ENCODE results near the gene CTNNA2.

The CTNNA2 gene

DNA sequence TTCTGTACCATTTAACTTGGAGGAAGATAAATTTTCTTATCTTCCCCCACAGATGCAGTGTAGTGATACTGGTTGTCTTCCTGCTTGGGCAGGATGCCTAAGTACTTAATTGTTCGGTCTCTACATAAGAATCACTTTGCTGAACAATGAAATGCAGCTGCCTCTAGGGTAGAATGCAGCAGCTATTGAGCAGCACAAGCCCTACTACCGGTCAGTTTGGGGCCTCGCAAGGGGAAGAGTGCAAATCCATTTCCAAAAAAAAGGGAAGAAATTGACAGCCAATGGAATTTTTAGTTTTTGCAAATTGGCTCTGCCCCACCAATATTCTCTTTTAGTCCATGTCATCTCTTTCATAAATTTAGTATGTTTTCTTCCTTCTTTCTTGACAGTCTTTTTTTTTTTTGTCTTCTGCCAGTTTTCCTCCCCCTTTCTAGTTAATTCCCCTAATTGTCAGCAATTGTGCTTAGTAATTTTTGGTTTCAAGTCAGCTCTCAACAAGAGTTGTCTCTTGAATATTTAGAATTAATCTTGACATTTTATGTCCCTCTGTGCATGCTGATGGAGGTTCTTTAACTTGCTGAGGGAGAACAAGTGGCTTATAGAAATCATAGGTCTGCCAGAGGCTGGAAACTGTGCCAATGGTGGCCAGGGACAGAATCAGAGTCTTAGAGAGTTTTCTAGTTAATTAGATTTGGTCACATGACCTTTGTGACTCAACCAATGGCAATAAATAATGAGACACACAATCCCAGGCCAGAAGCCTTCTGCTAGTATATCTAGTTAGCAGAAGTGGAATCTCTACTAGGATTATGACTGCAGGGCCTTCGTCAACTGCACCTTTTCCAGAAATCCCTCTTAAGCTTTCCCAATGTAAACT is 270.0 kb downstream of the CTNNA2 start:
- H2BK12ac ChIP-seq (ENCODE audit: low read length) = no peak overlapping the region
- H3K4me3 ChIP-seq (ENCODE audit: low read depth, low read length) = no peak overlapping the region
- H2AK5ac ChIP-seq (ENCODE audit: low read length) = no peak overlapping the region
- no peak overlapping the region for H4K12ac ChIP-seq (ENCODE audit: low read depth, low read length)
- no peak overlapping the region for H4K91ac ChIP-seq (ENCODE audit: low read depth, low read length)
- H2AFZ ChIP-seq (ENCODE audit: insufficient read depth, low read length, poor library complexity) = no peak overlapping the region
- H3K18ac ChIP-seq (ENCODE audit: low read length) = no peak overlapping the region
- H3K4ac ChIP-seq (ENCODE audit: low read depth, low read length) = no peak overlapping the region
- no peak overlapping the region for H4K8ac ChIP-seq (ENCODE audit: low read depth, low read length)
- DNase-seq = peak in 1 of 2 donors; percentile 8
- H3K4me1 ChIP-seq (ENCODE audit: control insufficient read depth in 1 of 2, insufficient read depth in 2 of 2, low read length in 2 of 2) = peaks cover 0 to 2% of the 10 kb centered on the region in 2 experiments
- H3K79me2 ChIP-seq (ENCODE audit: control insufficient read depth, insufficient read depth, low read length, poor library complexity) = no peaks in the 10 kb centered on the region
- H3K4me2 ChIP-seq (ENCODE audit: low read length) = no peak overlapping the region
- H3K9me3 ChIP-seq (ENCODE audit: insufficient read depth, low read depth, low read length) = no peaks in the 10 kb centered on the region
- no peaks in the 10 kb centered on the region for H3K27me3 ChIP-seq (ENCODE audit: insufficient read depth, low read length)
- H3K79me1 ChIP-seq (ENCODE audit: low read length) = no peaks in the 10 kb centered on the region
- no peak overlapping the region for H3K27ac ChIP-seq (ENCODE audit: low read depth, low read length)
- no peak overlapping the region for H3K14ac ChIP-seq (ENCODE audit: low read length)
- WGBS (ENCODE audit: extremely low coverage, insufficient coverage, insufficient read length) = no CpG with 5 or more reads among the region's 4 CpGs
- no peak overlapping the region for H2BK5ac ChIP-seq (ENCODE audit: low read depth, low read length, poor library complexity)
- no peak overlapping the region for H3K23ac ChIP-seq (ENCODE audit: low read length)
- H3K9ac ChIP-seq (ENCODE audit: low read length) = no peak overlapping the region
- H3K36me3 ChIP-seq (ENCODE audit: control insufficient read depth in 1 of 2, insufficient read depth in 2 of 2, low read length in 2 of 2) = no peaks in the 10 kb centered on the region
- H2BK120ac ChIP-seq (ENCODE audit: insufficient read depth, low read length, poor library complexity) = no peak overlapping the region

DNA sequence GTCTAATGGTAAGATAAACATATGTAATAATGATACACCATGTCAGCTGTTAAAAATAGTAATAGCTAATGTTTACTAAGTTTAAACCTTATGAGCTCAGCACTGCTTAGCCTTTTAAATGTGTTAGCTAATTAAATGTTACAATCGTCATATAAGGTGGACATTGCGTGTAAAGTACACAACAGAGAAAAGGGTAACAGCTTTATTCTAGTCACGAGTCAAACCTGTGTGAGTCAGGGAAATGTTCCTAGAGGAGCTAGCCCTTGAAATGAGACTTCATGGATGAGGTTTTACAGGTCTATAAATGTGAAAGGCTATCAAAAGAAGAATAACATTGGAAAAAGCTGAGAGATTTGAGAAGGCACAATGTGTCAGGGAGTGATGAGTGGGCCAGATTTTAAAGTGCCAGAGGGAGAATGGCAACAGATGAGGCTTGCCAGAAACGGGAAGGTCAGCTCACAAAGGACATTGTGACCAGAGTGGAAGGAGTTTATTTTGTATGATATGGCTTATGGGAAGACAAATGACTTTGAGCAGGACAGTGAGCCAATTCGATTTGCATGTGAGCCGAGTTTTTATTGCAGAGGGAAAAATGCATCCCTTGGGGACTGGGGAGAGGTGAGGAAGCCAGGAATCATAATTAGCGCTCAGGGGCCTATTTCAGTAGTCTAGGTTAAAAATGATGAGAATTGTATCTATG is 276.3 kb downstream of the CTNNA2 start:
- Histone ChIP-seq H3K14ac (ENCODE audit: low read length) (no peak overlapping the region), H3K9ac (ENCODE audit: low read length) (no peak overlapping the region), H3K23ac (ENCODE audit: low read length) (no peak overlapping the region), H3K9me3 (ENCODE audit: insufficient read depth, low read depth, low read length) (no peaks in the 10 kb centered on the region), H4K91ac (ENCODE audit: low read depth, low read length) (no peak overlapping the region), H3K4me3 (ENCODE audit: low read depth, low read length) (no peak overlapping the region), H2AFZ (ENCODE audit: insufficient read depth, low read length, poor library complexity) (no peak overlapping the region), H2BK120ac (ENCODE audit: insufficient read depth, low read length, poor library complexity) (no peak overlapping the region), H3K36me3 (ENCODE audit: control insufficient read depth in 1 of 2, insufficient read depth in 2 of 2, low read length in 2 of 2) (no peaks in the 10 kb centered on the region), H2BK5ac (ENCODE audit: low read depth, low read length, poor library complexity) (no peak overlapping the region), H3K79me1 (ENCODE audit: low read length) (no peaks in the 10 kb centered on the region), H3K4me1 (ENCODE audit: control insufficient read depth in 1 of 2, insufficient read depth in 2 of 2, low read length in 2 of 2) (no peaks in the 10 kb centered on the region), H3K4ac (ENCODE audit: low read depth, low read length) (no peak overlapping the region), H2AK5ac (ENCODE audit: low read length) (no peak overlapping the region), H4K12ac (ENCODE audit: low read depth, low read length) (no peak overlapping the region), H4K8ac (ENCODE audit: low read depth, low read length) (no peak overlapping the region), H3K18ac (ENCODE audit: low read length) (no peak overlapping the region), H2BK12ac (ENCODE audit: low read length) (no peak overlapping the region), H3K27ac (ENCODE audit: low read depth, low read length) (no peak overlapping the region), H3K4me2 (ENCODE audit: low read length) (no peak overlapping the region), H3K79me2 (ENCODE audit: control insufficient read depth, insufficient read depth, low read length, poor library complexity) (no peaks in the 10 kb centered on the region), H3K27me3 (ENCODE audit: insufficient read depth, low read length) (no peaks in the 10 kb centered on the region)
- no peak for DNase-seq
- WGBS (ENCODE audit: extremely low coverage, insufficient coverage, insufficient read length) = no CpG with 5 or more reads among the region's 7 CpGs

DNA sequence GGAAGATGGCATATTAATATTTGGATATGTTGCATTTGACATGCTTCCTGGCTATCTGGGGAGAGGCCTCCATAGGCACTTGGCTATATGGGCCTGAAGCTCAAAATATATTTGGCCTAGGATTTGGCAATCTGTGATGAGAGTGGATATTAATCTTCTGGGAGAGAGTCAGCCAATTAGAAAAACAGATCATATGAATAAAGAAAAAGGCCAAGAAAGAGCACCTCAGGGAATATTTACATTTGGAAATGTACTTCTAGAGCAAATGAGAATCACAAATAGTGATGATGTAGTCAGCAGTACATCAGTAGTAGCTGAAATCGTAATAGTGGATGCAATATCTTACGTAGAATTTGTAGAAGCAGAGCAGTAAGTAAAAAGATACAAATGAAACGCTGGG is 277.0 kb downstream of the CTNNA2 start:
- Histone ChIP-seq H2BK5ac (ENCODE audit: low read depth, low read length, poor library complexity) (no peak overlapping the region), H4K91ac (ENCODE audit: low read depth, low read length) (no peak overlapping the region), H2BK120ac (ENCODE audit: insufficient read depth, low read length, poor library complexity) (no peak overlapping the region), H3K14ac (ENCODE audit: low read length) (no peak overlapping the region), H3K23ac (ENCODE audit: low read length) (no peak overlapping the region), H3K18ac (ENCODE audit: low read length) (no peak overlapping the region), H4K8ac (ENCODE audit: low read depth, low read length) (no peak overlapping the region), H2AK5ac (ENCODE audit: low read length) (no peak overlapping the region), H3K4me2 (ENCODE audit: low read length) (no peak overlapping the region), H3K27ac (ENCODE audit: low read depth, low read length) (no peak overlapping the region), H2BK12ac (ENCODE audit: low read length) (no peak overlapping the region), H3K9ac (ENCODE audit: low read length) (no peak overlapping the region), H2AFZ (ENCODE audit: insufficient read depth, low read length, poor library complexity) (no peak overlapping the region), H3K4ac (ENCODE audit: low read depth, low read length) (no peak overlapping the region), H3K27me3 (ENCODE audit: insufficient read depth, low read length) (no peaks in the 10 kb centered on the region), H3K4me1 (ENCODE audit: control insufficient read depth in 1 of 2, insufficient read depth in 2 of 2, low read length in 2 of 2) (no peaks in the 10 kb centered on the region), H4K12ac (ENCODE audit: low read depth, low read length) (no peak overlapping the region), H3K79me1 (ENCODE audit: low read length) (no peaks in the 10 kb centered on the region), H3K79me2 (ENCODE audit: control insufficient read depth, insufficient read depth, low read length, poor library complexity) (no peaks in the 10 kb centered on the region), H3K4me3 (ENCODE audit: low read depth, low read length) (no peak overlapping the region), H3K36me3 (ENCODE audit: control insufficient read depth in 1 of 2, insufficient read depth in 2 of 2, low read length in 2 of 2) (no peaks in the 10 kb centered on the region), H3K9me3 (ENCODE audit: insufficient read depth, low read depth, low read length) (no peaks in the 10 kb centered on the region)
- no CpG with 5 or more reads among the region's 3 CpGs for WGBS (ENCODE audit: extremely low coverage, insufficient coverage, insufficient read length)
- no peak for DNase-seq

DNA sequence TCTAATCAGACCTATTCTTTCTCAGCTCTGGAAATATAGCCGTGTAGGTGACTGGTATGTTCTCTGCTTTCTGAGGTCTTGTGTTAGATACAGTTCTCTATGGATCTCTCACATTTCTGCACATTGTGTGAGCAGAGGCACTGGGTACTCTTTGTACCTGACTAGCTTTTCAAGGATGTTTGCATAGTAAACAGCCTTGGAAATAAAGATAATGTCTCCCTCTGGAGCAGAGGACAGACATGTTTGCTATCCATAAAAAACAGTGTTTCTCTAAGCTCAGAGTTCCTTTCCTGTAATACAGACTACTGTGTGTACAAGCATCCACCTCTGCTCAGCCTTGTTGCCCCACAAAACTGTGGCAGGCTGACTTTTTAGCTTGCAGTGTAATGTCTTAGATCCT is 279.2 kb downstream of the CTNNA2 start:
- no peak overlapping the region for H3K4ac ChIP-seq (ENCODE audit: low read depth, low read length)
- no peak overlapping the region for H2AFZ ChIP-seq (ENCODE audit: insufficient read depth, low read length, poor library complexity)
- no peak overlapping the region for H3K14ac ChIP-seq (ENCODE audit: low read length)
- no peak overlapping the region for H2AK5ac ChIP-seq (ENCODE audit: low read length)
- no peaks in the 10 kb centered on the region for H3K79me1 ChIP-seq (ENCODE audit: low read length)
- no peaks in the 10 kb centered on the region for H3K27me3 ChIP-seq (ENCODE audit: insufficient read depth, low read length)
- H3K4me3 ChIP-seq (ENCODE audit: low read depth, low read length) = no peak overlapping the region
- H3K36me3 ChIP-seq (ENCODE audit: control insufficient read depth in 1 of 2, insufficient read depth in 2 of 2, low read length in 2 of 2) = no peaks in the 10 kb centered on the region
- H3K9ac ChIP-seq (ENCODE audit: low read length) = no peak overlapping the region
- H2BK12ac ChIP-seq (ENCODE audit: low read length) = no peak overlapping the region
- no peak overlapping the region for H2BK120ac ChIP-seq (ENCODE audit: insufficient read depth, low read length, poor library complexity)
- no peaks in the 10 kb centered on the region for H3K79me2 ChIP-seq (ENCODE audit: control insufficient read depth, insufficient read depth, low read length, poor library complexity)
- H2BK5ac ChIP-seq (ENCODE audit: low read depth, low read length, poor library complexity) = no peak overlapping the region
- no peaks in the 10 kb centered on the region for H3K9me3 ChIP-seq (ENCODE audit: insufficient read depth, low read depth, low read length)
- no peak overlapping the region for H4K12ac ChIP-seq (ENCODE audit: low read depth, low read length)
- no peak overlapping the region for H3K23ac ChIP-seq (ENCODE audit: low read length)
- no peak overlapping the region for H4K91ac ChIP-seq (ENCODE audit: low read depth, low read length)
- H3K27ac ChIP-seq (ENCODE audit: low read depth, low read length) = no peak overlapping the region
- DNase-seq = no peak
- WGBS (ENCODE audit: extremely low coverage, insufficient coverage, insufficient read length) = no CpG with 5 or more reads among the region's 1 CpG
- no peak overlapping the region for H3K4me2 ChIP-seq (ENCODE audit: low read length)
- no peak overlapping the region for H3K18ac ChIP-seq (ENCODE audit: low read length)
- H4K8ac ChIP-seq (ENCODE audit: low read depth, low read length) = no peak overlapping the region
- H3K4me1 ChIP-seq (ENCODE audit: control insufficient read depth in 1 of 2, insufficient read depth in 2 of 2, low read length in 2 of 2) = no peaks in the 10 kb centered on the region
